SK-N-SH treated with all-trans-retinoic acid at 6 μM for 48 hours (cell line): ENCODE data around the gene DHCR7.

Experiments
- ARNTL ChIP-seq: fragments of 450-650 bp; formaldehyde crosslinking; IDR thresholded peaks from 2 replicates; pipeline ENCODE4 v1.5.0; 2020; ENCODE audit warnings: low read depth, mild to moderate bottlenecking, moderate library complexity, borderline replicate concordance
- BACH2 ChIP-seq: fragments of 250-450 bp; sonication (Bioruptor Pico); IDR thresholded peaks from 2 replicates; pipeline ENCODE4 v1.9.0; 2021; ENCODE audit warnings: mild to moderate bottlenecking, borderline replicate concordance
- CSDC2 ChIP-seq: fragments of 250-450 bp; sonication (Bioruptor Pico); IDR thresholded peaks from 2 replicates; pipeline ENCODE4 v1.5.0; 2020; ENCODE audit warnings: mild to moderate bottlenecking, moderate library complexity
- ESRRG ChIP-seq: fragments of 250-450 bp; sonication (Bioruptor Pico); IDR thresholded peaks from 2 replicates; pipeline ENCODE4 v1.6.1; 2021; ENCODE audit warnings: mild to moderate bottlenecking
- OSR1 ChIP-seq: fragments of 250-450 bp; sonication (Bioruptor Pico); IDR thresholded peaks from 2 replicates; pipeline ENCODE4 v1.8.0; 2022; ENCODE audit warnings: moderate library complexity, mild to moderate bottlenecking, inconsistent platforms
- RARB ChIP-seq: fragments of 250-450 bp; sonication (Bioruptor Pico); IDR thresholded peaks from 2 replicates; pipeline ENCODE4 v1.8.0; 2021; ENCODE audit warnings: mild to moderate bottlenecking, moderate library complexity
- TCF4 ChIP-seq: fragments of 250-450 bp; sonication (Bioruptor Pico); IDR thresholded peaks from 2 replicates; pipeline ENCODE4 v1.8.0; 2021; ENCODE audit warnings: mild to moderate bottlenecking, moderate library complexity, borderline replicate concordance
- ZC3H10 ChIP-seq: fragments of 250-450 bp; sonication (Bioruptor Pico); IDR thresholded peaks from 2 replicates; pipeline ENCODE4 v1.5.1; 2021; ENCODE audit warnings: mild to moderate bottlenecking, moderate library complexity
- ZFP3 ChIP-seq: fragments of 250-450 bp; sonication (Bioruptor Pico); IDR thresholded peaks from 2 replicates; pipeline ENCODE4 v1.5.0; 2020; ENCODE audit warnings: mild to moderate bottlenecking, moderate library complexity
- ZFP30 ChIP-seq: fragments of 450-650 bp; formaldehyde crosslinking; IDR thresholded peaks from 2 replicates; pipeline ENCODE4 v1.5.0; 2022; ENCODE audit warnings: mild to moderate bottlenecking, moderate library complexity
- ZNF565 ChIP-seq: fragments of 450-650 bp; formaldehyde crosslinking; conservative IDR thresholded peaks from 2 replicates; pipeline ENCODE4 v1.5.0; 2020; ENCODE audit warnings: low read depth, mild to moderate bottlenecking, moderate library complexity
- TF ChIP-seq, protein P1 (sequence below): fragments of 250-450 bp; sonication (Bioruptor Pico); IDR thresholded peaks from 2 replicates; pipeline ENCODE4 v1.8.0; 2021; ENCODE audit warnings: low read depth, mild to moderate bottlenecking, moderate library complexity, borderline replicate concordance
- TF ChIP-seq, protein P2 (sequence below): fragments of 250-450 bp; sonication (Bioruptor Pico); IDR thresholded peaks from 2 replicates; pipeline ENCODE4 v1.8.0; 2020; ENCODE audit warnings: mild to moderate bottlenecking, moderate library complexity, borderline replicate concordance
- TF ChIP-seq, protein P3 (sequence below): fragments of 250-450 bp; sonication (Bioruptor Pico); IDR thresholded peaks from 2 replicates; pipeline ENCODE4 v1.5.1; 2020; ENCODE audit warnings: low read depth, mild to moderate bottlenecking, moderate library complexity

DNA sequence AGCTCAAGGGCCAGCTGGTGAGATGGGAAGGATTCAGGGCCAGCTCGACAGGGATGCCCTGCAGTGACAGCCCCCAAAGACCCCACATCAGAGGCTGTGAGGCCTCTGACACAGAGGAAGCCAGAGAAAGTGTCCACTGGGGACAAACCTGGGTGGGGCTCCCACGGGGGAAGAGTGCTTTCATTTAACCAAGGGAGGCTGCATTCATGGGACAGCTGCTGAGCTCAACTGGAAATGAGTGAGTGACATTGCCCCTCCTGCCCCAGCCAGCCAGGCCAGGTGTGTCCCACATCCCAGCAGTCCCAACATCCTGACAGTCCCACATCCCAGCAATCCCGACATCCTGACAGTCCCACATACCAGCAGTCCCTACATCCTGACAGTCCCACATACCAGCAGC is 61.0 kb downstream of the DHCR7 start:
- TF ChIP-seq, protein P1, sequence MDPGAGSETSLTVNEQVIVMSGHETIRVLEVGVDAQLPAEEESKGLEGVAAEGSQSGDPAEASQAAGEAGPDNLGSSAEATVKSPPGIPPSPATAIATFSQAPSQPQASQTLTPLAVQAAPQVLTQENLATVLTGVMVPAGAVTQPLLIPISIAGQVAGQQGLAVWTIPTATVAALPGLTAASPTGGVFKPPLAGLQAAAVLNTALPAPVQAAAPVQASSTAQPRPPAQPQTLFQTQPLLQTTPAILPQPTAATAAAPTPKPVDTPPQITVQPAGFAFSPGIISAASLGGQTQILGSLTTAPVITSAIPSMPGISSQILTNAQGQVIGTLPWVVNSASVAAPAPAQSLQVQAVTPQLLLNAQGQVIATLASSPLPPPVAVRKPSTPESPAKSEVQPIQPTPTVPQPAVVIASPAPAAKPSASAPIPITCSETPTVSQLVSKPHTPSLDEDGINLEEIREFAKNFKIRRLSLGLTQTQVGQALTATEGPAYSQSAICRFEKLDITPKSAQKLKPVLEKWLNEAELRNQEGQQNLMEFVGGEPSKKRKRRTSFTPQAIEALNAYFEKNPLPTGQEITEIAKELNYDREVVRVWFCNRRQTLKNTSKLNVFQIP (CRISPR knock-in tag): no peak
- TF ChIP-seq ZFP30 (CRISPR knock-in tag) (no peak), ARNTL (no peak), ESRRG (CRISPR knock-in tag) (no peak), ZC3H10 (CRISPR knock-in tag) (no peak), BACH2 (CRISPR knock-in tag) (no peak), OSR1 (CRISPR knock-in tag) (no peak), ZFP3 (no peak), CSDC2 (CRISPR knock-in tag) (no peak), ZNF565 (CRISPR knock-in tag) (no peak), RARB (no peak), TCF4 (CRISPR knock-in tag) (no peak)
- TF ChIP-seq, protein P2, sequence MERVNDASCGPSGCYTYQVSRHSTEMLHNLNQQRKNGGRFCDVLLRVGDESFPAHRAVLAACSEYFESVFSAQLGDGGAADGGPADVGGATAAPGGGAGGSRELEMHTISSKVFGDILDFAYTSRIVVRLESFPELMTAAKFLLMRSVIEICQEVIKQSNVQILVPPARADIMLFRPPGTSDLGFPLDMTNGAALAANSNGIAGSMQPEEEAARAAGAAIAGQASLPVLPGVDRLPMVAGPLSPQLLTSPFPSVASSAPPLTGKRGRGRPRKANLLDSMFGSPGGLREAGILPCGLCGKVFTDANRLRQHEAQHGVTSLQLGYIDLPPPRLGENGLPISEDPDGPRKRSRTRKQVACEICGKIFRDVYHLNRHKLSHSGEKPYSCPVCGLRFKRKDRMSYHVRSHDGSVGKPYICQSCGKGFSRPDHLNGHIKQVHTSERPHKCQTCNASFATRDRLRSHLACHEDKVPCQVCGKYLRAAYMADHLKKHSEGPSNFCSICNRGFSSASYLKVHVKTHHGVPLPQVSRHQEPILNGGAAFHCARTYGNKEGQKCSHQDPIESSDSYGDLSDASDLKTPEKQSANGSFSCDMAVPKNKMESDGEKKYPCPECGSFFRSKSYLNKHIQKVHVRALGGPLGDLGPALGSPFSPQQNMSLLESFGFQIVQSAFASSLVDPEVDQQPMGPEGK (CRISPR knock-in tag): no peak
- TF ChIP-seq, protein P3, sequence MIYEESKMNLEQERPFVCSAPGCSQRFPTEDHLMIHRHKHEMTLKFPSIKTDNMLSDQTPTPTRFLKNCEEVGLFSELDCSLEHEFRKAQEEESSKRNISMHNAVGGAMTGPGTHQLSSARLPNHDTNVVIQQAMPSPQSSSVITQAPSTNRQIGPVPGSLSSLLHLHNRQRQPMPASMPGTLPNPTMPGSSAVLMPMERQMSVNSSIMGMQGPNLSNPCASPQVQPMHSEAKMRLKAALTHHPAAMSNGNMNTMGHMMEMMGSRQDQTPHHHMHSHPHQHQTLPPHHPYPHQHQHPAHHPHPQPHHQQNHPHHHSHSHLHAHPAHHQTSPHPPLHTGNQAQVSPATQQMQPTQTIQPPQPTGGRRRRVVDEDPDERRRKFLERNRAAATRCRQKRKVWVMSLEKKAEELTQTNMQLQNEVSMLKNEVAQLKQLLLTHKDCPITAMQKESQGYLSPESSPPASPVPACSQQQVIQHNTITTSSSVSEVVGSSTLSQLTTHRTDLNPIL (CRISPR knock-in tag): no peak
